ENCODE results near the gene AHNAK.

DNA sequence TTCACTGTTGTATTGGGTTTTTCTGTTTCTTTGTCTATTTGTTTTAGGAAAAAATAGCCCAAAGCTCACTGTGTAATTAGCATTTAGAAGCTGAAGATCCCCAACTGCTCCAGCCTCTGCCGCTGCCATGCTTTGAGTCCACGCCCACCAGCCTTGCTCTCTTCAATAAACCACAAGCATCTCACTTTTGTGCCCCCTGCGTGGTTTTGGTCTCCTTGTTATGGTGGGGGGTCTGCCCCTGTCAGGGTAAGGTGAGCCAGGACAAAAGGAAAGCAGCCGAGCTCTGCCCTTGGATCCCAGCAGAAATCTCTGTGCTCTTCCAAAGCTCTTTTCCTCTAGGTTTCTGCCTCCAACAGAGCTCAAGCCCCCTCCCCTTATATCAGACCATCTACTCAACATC is 123.6 kb downstream of the AHNAK start:
- TF ChIP-seq, protein P1, sequence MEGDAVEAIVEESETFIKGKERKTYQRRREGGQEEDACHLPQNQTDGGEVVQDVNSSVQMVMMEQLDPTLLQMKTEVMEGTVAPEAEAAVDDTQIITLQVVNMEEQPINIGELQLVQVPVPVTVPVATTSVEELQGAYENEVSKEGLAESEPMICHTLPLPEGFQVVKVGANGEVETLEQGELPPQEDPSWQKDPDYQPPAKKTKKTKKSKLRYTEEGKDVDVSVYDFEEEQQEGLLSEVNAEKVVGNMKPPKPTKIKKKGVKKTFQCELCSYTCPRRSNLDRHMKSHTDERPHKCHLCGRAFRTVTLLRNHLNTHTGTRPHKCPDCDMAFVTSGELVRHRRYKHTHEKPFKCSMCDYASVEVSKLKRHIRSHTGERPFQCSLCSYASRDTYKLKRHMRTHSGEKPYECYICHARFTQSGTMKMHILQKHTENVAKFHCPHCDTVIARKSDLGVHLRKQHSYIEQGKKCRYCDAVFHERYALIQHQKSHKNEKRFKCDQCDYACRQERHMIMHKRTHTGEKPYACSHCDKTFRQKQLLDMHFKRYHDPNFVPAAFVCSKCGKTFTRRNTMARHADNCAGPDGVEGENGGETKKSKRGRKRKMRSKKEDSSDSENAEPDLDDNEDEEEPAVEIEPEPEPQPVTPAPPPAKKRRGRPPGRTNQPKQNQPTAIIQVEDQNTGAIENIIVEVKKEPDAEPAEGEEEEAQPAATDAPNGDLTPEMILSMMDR (IDR thresholded peaks at IDR 0.05): no peak
- TF ChIP-seq EP300 (IDR thresholded peaks at IDR 0.05) (no peak), POLR2A (IDR thresholded peaks at IDR 0.05) (no peak)

Measured in ovary (tissue), 3 donors.